GM23338 (cell line): Measurements from ENCODE around the gene ERF. TPM values are rescaled to one million over a fixed set of nuclear protein-coding genes. Genes with fewer than 3 reads are reported as not detected.

Experiments
- ATAC-seq: fragments of 200-7000 bp; cut with Tn5 transposase; 3 replicates; pipeline ENCODE4 v1.9.1; 2020
- DNase-seq: peaks from one replicate; pipeline ENCODE4 v3.0.0-alpha.2; 2015; ENCODE audit warnings: low spot score
- H2AFZ ChIP-seq: fragments of 200-600 bp; sonication (generic); 2 replicates; pipeline ENCODE4 v1.8.0; 2016; ENCODE audit warnings: antibody characterized with exemption, mild to moderate bottlenecking, moderate library complexity
- H3F3A ChIP-seq: fragments of 200-600 bp; sonication (generic); replicated peaks from 2 replicates; pipeline ENCODE4 v1.8.0; 2017; ENCODE audit warnings: antibody characterized with exemption, mixed run types, low read depth
- H3K27ac ChIP-seq: fragments of 200-600 bp; sonication (generic); 2 replicates; pipeline ENCODE4 v1.6.1; 2016; ENCODE audit warnings: low read depth
- H3K27me3 ChIP-seq: fragments of 200-600 bp; sonication (generic); 2 replicates; pipeline ENCODE4 v1.8.0; 2016; ENCODE audit warnings: mild to moderate bottlenecking, mixed run types, moderate library complexity; ENCODE audit not compliant: insufficient read depth
- H3K36me3 ChIP-seq: fragments of 200-600 bp; sonication (generic); 2 replicates; pipeline ENCODE4 v1.8.0; 2016; ENCODE audit warnings: mild to moderate bottlenecking; ENCODE audit not compliant: insufficient read depth
- H3K4me1 ChIP-seq: fragments of 200-600 bp; sonication (generic); 2 replicates; pipeline ENCODE4 v1.8.0; 2016; ENCODE audit warnings: mild to moderate bottlenecking, moderate library complexity; ENCODE audit not compliant: insufficient read depth
- H3K4me2 ChIP-seq: fragments of 200-600 bp; sonication (generic); 2 replicates; pipeline ENCODE4 v1.7.1; 2017; ENCODE audit warnings: mixed run types
- H3K4me3 ChIP-seq: fragments of 200-600 bp; sonication (generic); 2 replicates; pipeline ENCODE4 v1.6.1; 2016; ENCODE audit warnings: mixed run types
- H3K79me2 ChIP-seq: fragments of 200-600 bp; sonication (generic); replicated peaks from 2 replicates; pipeline ENCODE4 v1.8.0; 2017; ENCODE audit warnings: mild to moderate bottlenecking; ENCODE audit not compliant: insufficient read depth
- H3K9me2 ChIP-seq: fragments of 200-600 bp; sonication (generic); 2 replicates; pipeline ENCODE4 v1.8.0; 2017; ENCODE audit not compliant: insufficient read depth
- H4K20me1 ChIP-seq: fragments of 200-600 bp; sonication (generic); replicated peaks from 2 replicates; pipeline ENCODE4 v1.8.0; 2017; ENCODE audit warnings: mild to moderate bottlenecking; ENCODE audit not compliant: insufficient read depth
- H3K27ac Mint-ChIP-seq: 2 replicates; pipeline ENCODE4 v1.8.0; 2020; ENCODE audit warnings: inconsistent platforms, mild to moderate bottlenecking, moderate library complexity, mixed read lengths
- H3K27me3 Mint-ChIP-seq: 3 replicates; pipeline ENCODE4 v1.8.0; 2022; ENCODE audit warnings: low read depth, mild to moderate bottlenecking, moderate library complexity, mixed read lengths, inconsistent platforms; ENCODE audit not compliant: insufficient read depth, poor library complexity
- H3K36me3 Mint-ChIP-seq: 3 replicates; pipeline ENCODE4 v1.8.0; 2021; ENCODE audit warnings: low read depth, mild to moderate bottlenecking, inconsistent platforms, moderate library complexity, mixed read lengths
- H3K4me1 Mint-ChIP-seq: 3 replicates; pipeline ENCODE4 v1.8.0; 2020; ENCODE audit warnings: mild to moderate bottlenecking, inconsistent platforms, mixed read lengths
- H3K4me3 Mint-ChIP-seq: 3 replicates; pipeline ENCODE4 v1.8.0; 2021; ENCODE audit warnings: moderate library complexity, mild to moderate bottlenecking, inconsistent platforms, mixed read lengths
- H3K9me3 Mint-ChIP-seq: 3 replicates; pipeline ENCODE4 v1.8.0; 2020; ENCODE audit warnings: moderate library complexity, mild to moderate bottlenecking, inconsistent platforms, mixed read lengths
- CREB1 ChIP-seq: fragments of 250-450 bp; sonication (Bioruptor Pico); IDR thresholded peaks from 2 replicates; pipeline ENCODE4 v1.5.0; 2020; ENCODE audit warnings: low read depth, mild to moderate bottlenecking, moderate library complexity
- EZH2 ChIP-seq: fragments of 200-600 bp; sonication (generic); IDR thresholded peaks from one replicate; pipeline ENCODE4 v1.8.0; 2017; ENCODE audit warnings: antibody characterized with exemption, mild to moderate bottlenecking, low read depth; ENCODE audit not compliant: unreplicated experiment
- JUNB ChIP-seq: IDR thresholded peaks from one replicate; pipeline ENCODE4 v1.6.1; 2016; ENCODE audit warnings: antibody characterized with exemption; ENCODE audit not compliant: unreplicated experiment
- ZNF331 ChIP-seq: fragments of 250-450 bp; sonication (Bioruptor Pico); IDR thresholded peaks from 2 replicates; pipeline ENCODE4 v1.5.0; 2020; ENCODE audit warnings: low read depth, mild to moderate bottlenecking, moderate library complexity
- polyA plus RNA-seq: library from polyadenylated mRNA; unstranded; fragments of >200 nt; fragmentation: Nextera tagmentation; extraction: Ambion mirVana; gene quantifications from 2 replicates; pipeline ENCODE4 v1.2.1, GENCODE V29; 2016
- total RNA-seq: library from RNA; depleted of rRNA; stranded (reverse); fragments of >200 nt; shearing (Covaris generic); gene quantifications from 2 replicates; pipeline ENCODE4 v1.2.3, GENCODE V29; 2014
- TF ChIP-seq, protein P1 (sequence below): fragments of 250-450 bp; sonication (Bioruptor Pico); IDR thresholded peaks from 2 replicates; pipeline ENCODE4 v1.5.0; 2020; ENCODE audit warnings: mild to moderate bottlenecking, moderate library complexity
- TF ChIP-seq, protein P2 (sequence below), 2 experiments: fragments of 200-600 bp in 1 of 2; sonication (generic) in 1 of 2; conservative IDR thresholded peaks; 2 replicates each; pipeline versions ENCODE4 v1.5.1 to v1.6.1; 2016 to 2017; ENCODE audit warnings: antibody characterized with exemption in 2 of 2, low read depth in 2 of 2, mild to moderate bottlenecking in 2 of 2, moderate library complexity in 1 of 2
- TF ChIP-seq, protein P3 (sequence below): IDR thresholded peaks from one replicate; pipeline ENCODE4 v1.6.1; 2018; ENCODE audit warnings: antibody characterized with exemption; ENCODE audit not compliant: unreplicated experiment
- TF ChIP-seq, protein P4 (sequence below): IDR thresholded peaks from 2 replicates; pipeline ENCODE4 v1.6.1; 2016; ENCODE audit warnings: antibody characterized with exemption

ERF gene
- total and polyA plus RNA-seq, 2 experiments from 2014 or later = 29.4 to 49.4 TPM

DNA sequence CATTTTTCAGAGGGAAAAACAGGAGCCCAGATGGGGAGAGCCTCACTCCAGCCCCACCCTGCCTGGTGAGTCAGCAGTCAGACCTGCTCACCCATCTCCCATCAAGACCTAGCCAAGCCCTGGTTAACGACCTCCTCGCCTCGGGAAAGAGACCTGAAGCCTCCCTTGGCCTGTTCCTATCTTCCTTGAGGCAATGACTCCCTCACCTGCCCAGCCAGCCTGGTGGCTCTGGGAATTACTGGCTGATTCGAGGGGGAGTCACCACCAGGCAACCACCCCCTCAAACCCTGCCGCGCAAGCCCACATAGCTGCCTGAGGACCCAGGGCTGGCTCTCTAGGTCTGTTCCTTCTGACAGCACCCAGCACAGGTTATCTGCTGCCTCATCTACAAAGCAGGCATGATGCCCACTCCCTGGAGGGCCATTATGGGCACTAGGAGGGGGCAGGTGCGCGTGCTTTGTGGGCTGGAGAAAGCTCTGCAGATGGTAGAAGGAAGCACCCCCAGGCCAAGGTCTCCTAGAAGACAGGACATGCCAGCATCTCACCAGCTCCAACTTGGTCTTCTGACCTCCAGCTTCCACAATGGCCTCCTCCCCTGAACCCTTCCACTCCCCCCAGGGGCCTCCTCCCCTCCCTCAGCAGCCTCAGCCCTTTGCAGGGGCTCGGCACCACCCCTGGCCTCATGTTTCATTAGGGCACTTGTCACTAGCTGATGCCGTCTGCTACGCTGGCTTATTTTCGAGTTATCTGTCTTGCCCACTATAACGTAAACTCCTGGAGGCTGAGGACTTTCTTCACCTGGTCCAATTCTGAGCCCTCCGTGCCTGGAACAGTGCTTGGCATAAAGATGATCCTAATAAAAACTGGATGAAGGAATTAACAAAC, 47.8 kb downstream of the ERF start:
- no peak for DNase-seq
- Histone ChIP-seq H3K4me1 (peaks cover 13% of the 10 kb centered on the region), H2AFZ (no peak overlapping the region), H3K9me2 (no peaks in the 10 kb centered on the region), H3K4me3 (no peak overlapping the region), H3K27me3 (no peaks in the 10 kb centered on the region), H3F3A (peaks cover 3% of the 10 kb centered on the region; the same call in 1 of the 2 replicates), H3K36me3 (peaks cover 27% of the 10 kb centered on the region; the same call in 1 of the 2 replicates), H3K27ac (no peak overlapping the region), H4K20me1 (peaks cover 31% of the 10 kb centered on the region), H3K4me2 (no peak overlapping the region), H3K79me2 (peaks cover 55% of the 10 kb centered on the region)
- H3K27ac Mint-ChIP-seq = no peak overlapping the region
- no peak for ATAC-seq
- H3K4me3 Mint-ChIP-seq = no peak overlapping the region
- H3K9me3 Mint-ChIP-seq = no peaks in the 10 kb centered on the region; the same call in 2 of the 3 replicates
- H3K36me3 Mint-ChIP-seq = peaks cover 75% of the 10 kb centered on the region
- TF ChIP-seq, protein P1, sequence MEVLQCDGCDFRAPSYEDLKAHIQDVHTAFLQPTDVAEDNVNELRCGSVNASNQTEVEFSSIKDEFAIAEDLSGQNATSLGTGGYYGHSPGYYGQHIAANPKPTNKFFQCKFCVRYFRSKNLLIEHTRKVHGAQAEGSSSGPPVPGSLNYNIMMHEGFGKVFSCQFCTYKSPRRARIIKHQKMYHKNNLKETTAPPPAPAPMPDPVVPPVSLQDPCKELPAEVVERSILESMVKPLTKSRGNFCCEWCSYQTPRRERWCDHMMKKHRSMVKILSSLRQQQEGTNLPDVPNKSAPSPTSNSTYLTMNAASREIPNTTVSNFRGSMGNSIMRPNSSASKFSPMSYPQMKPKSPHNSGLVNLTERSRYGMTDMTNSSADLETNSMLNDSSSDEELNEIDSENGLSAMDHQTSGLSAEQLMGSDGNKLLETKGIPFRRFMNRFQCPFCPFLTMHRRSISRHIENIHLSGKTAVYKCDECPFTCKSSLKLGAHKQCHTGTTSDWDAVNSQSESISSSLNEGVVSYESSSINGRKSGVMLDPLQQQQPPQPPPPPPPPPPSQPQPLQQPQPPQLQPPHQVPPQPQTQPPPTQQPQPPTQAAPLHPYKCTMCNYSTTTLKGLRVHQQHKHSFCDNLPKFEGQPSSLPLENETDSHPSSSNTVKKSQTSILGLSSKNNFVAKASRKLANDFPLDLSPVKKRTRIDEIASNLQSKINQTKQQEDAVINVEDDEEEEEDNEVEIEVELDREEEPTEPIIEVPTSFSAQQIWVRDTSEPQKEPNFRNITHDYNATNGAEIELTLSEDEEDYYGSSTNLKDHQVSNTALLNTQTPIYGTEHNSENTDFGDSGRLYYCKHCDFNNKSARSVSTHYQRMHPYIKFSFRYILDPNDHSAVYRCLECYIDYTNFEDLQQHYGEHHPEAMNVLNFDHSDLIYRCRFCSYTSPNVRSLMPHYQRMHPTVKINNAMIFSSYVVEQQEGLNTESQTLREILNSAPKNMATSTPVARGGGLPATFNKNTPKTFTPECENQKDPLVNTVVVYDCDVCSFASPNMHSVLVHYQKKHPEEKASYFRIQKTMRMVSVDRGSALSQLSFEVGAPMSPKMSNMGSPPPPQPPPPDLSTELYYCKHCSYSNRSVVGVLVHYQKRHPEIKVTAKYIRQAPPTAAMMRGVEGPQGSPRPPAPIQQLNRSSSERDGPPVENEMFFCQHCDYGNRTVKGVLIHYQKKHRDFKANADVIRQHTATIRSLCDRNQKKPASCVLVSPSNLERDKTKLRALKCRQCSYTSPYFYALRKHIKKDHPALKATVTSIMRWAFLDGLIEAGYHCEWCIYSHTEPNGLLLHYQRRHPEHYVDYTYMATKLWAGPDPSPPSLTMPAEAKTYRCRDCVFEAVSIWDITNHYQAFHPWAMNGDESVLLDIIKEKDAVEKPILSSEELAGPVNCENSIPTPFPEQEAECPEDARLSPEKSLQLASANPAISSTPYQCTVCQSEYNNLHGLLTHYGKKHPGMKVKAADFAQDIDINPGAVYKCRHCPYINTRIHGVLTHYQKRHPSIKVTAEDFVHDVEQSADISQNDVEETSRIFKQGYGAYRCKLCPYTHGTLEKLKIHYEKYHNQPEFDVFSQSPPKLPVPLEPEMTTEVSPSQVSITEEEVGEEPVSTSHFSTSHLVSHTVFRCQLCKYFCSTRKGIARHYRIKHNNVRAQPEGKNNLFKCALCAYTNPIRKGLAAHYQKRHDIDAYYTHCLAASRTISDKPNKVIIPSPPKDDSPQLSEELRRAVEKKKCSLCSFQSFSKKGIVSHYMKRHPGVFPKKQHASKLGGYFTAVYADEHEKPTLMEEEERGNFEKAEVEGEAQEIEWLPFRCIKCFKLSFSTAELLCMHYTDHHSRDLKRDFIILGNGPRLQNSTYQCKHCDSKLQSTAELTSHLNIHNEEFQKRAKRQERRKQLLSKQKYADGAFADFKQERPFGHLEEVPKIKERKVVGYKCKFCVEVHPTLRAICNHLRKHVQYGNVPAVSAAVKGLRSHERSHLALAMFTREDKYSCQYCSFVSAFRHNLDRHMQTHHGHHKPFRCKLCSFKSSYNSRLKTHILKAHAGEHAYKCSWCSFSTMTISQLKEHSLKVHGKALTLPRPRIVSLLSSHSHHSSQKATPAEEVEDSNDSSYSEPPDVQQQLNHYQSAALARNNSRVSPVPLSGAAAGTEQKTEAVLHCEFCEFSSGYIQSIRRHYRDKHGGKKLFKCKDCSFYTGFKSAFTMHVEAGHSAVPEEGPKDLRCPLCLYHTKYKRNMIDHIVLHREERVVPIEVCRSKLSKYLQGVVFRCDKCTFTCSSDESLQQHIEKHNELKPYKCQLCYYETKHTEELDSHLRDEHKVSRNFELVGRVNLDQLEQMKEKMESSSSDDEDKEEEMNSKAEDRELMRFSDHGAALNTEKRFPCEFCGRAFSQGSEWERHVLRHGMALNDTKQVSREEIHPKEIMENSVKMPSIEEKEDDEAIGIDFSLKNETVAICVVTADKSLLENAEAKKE (CRISPR knock-in tag) = no peak
- TF ChIP-seq CREB1 (CRISPR knock-in tag) (no peak), JUNB (no peak), EZH2 (no peak), ZNF331 (CRISPR knock-in tag) (no peak)
- TF ChIP-seq, protein P2, sequence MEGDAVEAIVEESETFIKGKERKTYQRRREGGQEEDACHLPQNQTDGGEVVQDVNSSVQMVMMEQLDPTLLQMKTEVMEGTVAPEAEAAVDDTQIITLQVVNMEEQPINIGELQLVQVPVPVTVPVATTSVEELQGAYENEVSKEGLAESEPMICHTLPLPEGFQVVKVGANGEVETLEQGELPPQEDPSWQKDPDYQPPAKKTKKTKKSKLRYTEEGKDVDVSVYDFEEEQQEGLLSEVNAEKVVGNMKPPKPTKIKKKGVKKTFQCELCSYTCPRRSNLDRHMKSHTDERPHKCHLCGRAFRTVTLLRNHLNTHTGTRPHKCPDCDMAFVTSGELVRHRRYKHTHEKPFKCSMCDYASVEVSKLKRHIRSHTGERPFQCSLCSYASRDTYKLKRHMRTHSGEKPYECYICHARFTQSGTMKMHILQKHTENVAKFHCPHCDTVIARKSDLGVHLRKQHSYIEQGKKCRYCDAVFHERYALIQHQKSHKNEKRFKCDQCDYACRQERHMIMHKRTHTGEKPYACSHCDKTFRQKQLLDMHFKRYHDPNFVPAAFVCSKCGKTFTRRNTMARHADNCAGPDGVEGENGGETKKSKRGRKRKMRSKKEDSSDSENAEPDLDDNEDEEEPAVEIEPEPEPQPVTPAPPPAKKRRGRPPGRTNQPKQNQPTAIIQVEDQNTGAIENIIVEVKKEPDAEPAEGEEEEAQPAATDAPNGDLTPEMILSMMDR (conservative IDR thresholded peaks at IDR 0.05; ENCODE audit: low read depth in 2 of 2) = no peak
- TF ChIP-seq, protein P3, sequence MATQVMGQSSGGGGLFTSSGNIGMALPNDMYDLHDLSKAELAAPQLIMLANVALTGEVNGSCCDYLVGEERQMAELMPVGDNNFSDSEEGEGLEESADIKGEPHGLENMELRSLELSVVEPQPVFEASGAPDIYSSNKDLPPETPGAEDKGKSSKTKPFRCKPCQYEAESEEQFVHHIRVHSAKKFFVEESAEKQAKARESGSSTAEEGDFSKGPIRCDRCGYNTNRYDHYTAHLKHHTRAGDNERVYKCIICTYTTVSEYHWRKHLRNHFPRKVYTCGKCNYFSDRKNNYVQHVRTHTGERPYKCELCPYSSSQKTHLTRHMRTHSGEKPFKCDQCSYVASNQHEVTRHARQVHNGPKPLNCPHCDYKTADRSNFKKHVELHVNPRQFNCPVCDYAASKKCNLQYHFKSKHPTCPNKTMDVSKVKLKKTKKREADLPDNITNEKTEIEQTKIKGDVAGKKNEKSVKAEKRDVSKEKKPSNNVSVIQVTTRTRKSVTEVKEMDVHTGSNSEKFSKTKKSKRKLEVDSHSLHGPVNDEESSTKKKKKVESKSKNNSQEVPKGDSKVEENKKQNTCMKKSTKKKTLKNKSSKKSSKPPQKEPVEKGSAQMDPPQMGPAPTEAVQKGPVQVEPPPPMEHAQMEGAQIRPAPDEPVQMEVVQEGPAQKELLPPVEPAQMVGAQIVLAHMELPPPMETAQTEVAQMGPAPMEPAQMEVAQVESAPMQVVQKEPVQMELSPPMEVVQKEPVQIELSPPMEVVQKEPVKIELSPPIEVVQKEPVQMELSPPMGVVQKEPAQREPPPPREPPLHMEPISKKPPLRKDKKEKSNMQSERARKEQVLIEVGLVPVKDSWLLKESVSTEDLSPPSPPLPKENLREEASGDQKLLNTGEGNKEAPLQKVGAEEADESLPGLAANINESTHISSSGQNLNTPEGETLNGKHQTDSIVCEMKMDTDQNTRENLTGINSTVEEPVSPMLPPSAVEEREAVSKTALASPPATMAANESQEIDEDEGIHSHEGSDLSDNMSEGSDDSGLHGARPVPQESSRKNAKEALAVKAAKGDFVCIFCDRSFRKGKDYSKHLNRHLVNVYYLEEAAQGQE = no peak
- TF ChIP-seq, protein P4, sequence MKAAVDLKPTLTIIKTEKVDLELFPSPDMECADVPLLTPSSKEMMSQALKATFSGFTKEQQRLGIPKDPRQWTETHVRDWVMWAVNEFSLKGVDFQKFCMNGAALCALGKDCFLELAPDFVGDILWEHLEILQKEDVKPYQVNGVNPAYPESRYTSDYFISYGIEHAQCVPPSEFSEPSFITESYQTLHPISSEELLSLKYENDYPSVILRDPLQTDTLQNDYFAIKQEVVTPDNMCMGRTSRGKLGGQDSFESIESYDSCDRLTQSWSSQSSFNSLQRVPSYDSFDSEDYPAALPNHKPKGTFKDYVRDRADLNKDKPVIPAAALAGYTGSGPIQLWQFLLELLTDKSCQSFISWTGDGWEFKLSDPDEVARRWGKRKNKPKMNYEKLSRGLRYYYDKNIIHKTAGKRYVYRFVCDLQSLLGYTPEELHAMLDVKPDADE = no peak
- peaks cover 31% of the 10 kb centered on the region for H3K4me1 Mint-ChIP-seq
- peaks cover 6% of the 10 kb centered on the region for H3K27me3 Mint-ChIP-seq
